Activated T-cell treated with anti-CD3 and anti-CD28 coated beads, Interleukin-2, amount 50 U/mL, for 1 hour (primary cell): ENCODE results near the gene PEX14.
"Not testable (repeated sequence)": the region's sequence is repeated elsewhere in the genome, so short reads cannot be mapped to it uniquely, and the experiment has no call there.

Source experiments
- DNase-seq: peaks from one replicate; pipeline ENCODE4 v3.0.0-alpha.2; 2020

PEX14 gene

GRCh38 chr1:10474613-10475507 is at the start of gene PEX14:
PEX14 (plus strand) TSS chr1:10474950; CDS start chr1:10474967, 17 bp downstream.
- DNase-seq, result peak; percentile 83

- not testable (repeated sequence) for DNase-seq
Measured at GRCh38 chr1:10425826-10426534, 48.8 kb upstream of the PEX14 start.

GRCh38 chr1:10426535-10426848 is 48.3 kb upstream of the PEX14 start:
- not testable (repeated sequence) for DNase-seq

- DNase-seq, result no peak
Measured at GRCh38 chr1:10428984-10429383, 45.8 kb upstream of the PEX14 start.

GRCh38 chr1:10429868-10430215 is 44.9 kb upstream of the PEX14 start:
- DNase-seq, result no peak

GRCh38 chr1:10430216-10431069 is 44.3 kb upstream of the PEX14 start, which contains the start of gene CENPS:
CENPS (plus strand) TSS chr1:10430433; CDS start chr1:10430518, 85 bp downstream.
- DNase-seq, result peak; percentile 94

GRCh38 chr1:10431070-10431730 is 43.5 kb upstream of the PEX14 start:
- DNase-seq, result no peak

GRCh38 chr1:10432910-10433700 is 41.6 kb upstream of the PEX14 start:
- no peak for DNase-seq

GRCh38 chr1:10433790-10434189 is 41.0 kb upstream of the PEX14 start:
- no peak for DNase-seq

- no peak for DNase-seq
Measured at GRCh38 chr1:10434590-10434989, 40.2 kb upstream of the PEX14 start.

- no peak for DNase-seq
Measured at GRCh38 chr1:10437052-10437451, 37.7 kb upstream of the PEX14 start.

- no peak for DNase-seq
Measured at GRCh38 chr1:10438677-10439163, 36.0 kb upstream of the PEX14 start.

GRCh38 chr1:10440305-10440704 is 34.4 kb upstream of the PEX14 start:
- DNase-seq, result no peak

- DNase-seq, result no peak
Measured at GRCh38 chr1:10440794-10441193, 34.0 kb upstream of the PEX14 start.

- DNase-seq, result no peak
Measured at GRCh38 chr1:10444248-10444647, 30.5 kb upstream of the PEX14 start.

- no peak for DNase-seq
Measured at GRCh38 chr1:10444795-10445397, 29.9 kb upstream of the PEX14 start.

GRCh38 chr1:10446790-10447422 is 27.8 kb upstream of the PEX14 start:
- DNase-seq, result no peak

GRCh38 chr1:10449751-10450150 is 25.0 kb upstream of the PEX14 start, which contains the start of gene CORT:
CORT (plus strand) TSS chr1:10450031; CDS start chr1:10450224, 193 bp downstream.
- no peak for DNase-seq

- DNase-seq, result no peak
Measured at GRCh38 chr1:10450156-10450814, 24.5 kb upstream of the PEX14 start.

GRCh38 chr1:10450836-10451235 is 23.9 kb upstream of the PEX14 start:
- DNase-seq, result no peak
